RWPE1 (cell line): ENCODE results near the gene KIAA0232.
"Not testable (repeated sequence)": the region's sequence is repeated elsewhere in the genome, so short reads cannot be mapped to it uniquely, and the experiment has no call there.

Experiments used
- CTCF ChIA-PET: fragments of 350-600 bp; sonication (Branson Sonifier 250); formaldehyde crosslinking; extraction: SDS; loops from one replicate; lab custom pipeline; 2021; lab: Yijun Ruan, JAX
- POLR2A ChIA-PET: fragments of 400-600 bp; formaldehyde crosslinking; extraction: SDS; loops from one replicate; lab custom pipeline; 2020; ENCODE audit warnings: antibody characterized with exemption; ENCODE audit not compliant: low non-redundant PET; lab: Yijun Ruan, JAX
- DNase-seq: peaks from one replicate; pipeline ENCODE4 v3.0.0; 2012; ENCODE audit warnings: low spot score
- H3K27ac ChIP-seq: fragments of 450-650 bp; 2 replicates; pipeline ENCODE4 v1.5.1; 2017
- TF ChIP-seq, protein P1 (sequence below): fragments of 450-650 bp; conservative IDR thresholded peaks from 2 replicates; pipeline ENCODE4 v1.5.1; 2017; ENCODE audit warnings: low read depth, mild to moderate bottlenecking

KIAA0232 gene

DNA sequence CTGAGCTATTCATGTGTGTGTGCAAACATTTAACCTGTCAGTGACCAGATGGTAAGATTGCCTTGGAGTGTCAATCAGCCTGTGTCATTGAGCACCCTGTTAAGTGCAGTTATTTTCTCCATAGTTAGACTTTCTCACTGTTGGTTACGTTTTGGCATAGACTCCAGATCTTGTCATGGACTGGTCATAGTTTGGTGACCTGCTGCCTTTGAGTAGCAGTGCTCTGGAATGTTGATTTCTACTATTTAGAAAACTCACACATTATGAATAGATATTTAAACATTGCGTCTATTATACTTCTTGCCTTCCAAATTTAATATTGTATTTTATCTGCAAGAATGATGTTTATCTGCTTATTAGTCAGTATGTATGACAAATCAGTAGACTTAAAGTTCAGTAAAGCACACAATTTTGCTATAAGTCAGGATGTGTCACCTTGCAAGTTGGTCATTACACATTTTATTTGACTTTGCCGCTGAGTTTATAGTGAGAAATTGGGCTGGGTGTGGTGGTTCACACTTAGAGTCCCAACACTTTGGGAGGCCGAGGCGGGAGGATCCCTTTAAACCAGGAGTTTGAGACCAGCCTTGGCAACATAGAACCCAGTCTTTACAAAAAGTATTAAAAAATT is 42.4 kb downstream of the KIAA0232 start:
- ChIA-PET POLR2A (no interaction called here), CTCF (no interaction called here)
- TF ChIP-seq, protein P1, sequence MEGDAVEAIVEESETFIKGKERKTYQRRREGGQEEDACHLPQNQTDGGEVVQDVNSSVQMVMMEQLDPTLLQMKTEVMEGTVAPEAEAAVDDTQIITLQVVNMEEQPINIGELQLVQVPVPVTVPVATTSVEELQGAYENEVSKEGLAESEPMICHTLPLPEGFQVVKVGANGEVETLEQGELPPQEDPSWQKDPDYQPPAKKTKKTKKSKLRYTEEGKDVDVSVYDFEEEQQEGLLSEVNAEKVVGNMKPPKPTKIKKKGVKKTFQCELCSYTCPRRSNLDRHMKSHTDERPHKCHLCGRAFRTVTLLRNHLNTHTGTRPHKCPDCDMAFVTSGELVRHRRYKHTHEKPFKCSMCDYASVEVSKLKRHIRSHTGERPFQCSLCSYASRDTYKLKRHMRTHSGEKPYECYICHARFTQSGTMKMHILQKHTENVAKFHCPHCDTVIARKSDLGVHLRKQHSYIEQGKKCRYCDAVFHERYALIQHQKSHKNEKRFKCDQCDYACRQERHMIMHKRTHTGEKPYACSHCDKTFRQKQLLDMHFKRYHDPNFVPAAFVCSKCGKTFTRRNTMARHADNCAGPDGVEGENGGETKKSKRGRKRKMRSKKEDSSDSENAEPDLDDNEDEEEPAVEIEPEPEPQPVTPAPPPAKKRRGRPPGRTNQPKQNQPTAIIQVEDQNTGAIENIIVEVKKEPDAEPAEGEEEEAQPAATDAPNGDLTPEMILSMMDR, result no peak
- no peak for DNase-seq
- H3K27ac ChIP-seq, result no peak overlapping the region

DNA sequence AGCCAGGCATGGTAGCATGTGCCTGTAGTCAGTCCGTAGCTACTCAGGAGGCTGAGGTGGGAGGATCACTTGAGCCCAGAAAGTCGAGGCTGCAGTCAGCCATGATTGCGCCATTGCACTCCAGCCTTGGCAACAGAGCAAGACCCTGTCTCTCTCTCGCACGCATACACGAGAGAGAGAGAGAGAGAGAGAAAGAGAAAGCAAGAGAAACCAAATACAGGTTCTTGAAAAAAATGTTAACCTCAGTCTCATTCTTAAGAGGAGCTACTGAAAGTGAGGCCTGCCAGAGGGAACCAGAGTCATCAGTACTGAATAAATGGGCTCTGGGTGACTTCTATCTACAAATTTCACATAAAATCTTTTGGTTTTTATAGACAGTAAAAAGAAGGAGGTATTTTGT is 42.9 kb downstream of the KIAA0232 start:
- no peak overlapping the region for H3K27ac ChIP-seq
- POLR2A ChIA-PET, result no interaction called here
- CTCF ChIA-PET, result no interaction called here
- no peak for DNase-seq
- TF ChIP-seq, protein P1, result no peak

DNA sequence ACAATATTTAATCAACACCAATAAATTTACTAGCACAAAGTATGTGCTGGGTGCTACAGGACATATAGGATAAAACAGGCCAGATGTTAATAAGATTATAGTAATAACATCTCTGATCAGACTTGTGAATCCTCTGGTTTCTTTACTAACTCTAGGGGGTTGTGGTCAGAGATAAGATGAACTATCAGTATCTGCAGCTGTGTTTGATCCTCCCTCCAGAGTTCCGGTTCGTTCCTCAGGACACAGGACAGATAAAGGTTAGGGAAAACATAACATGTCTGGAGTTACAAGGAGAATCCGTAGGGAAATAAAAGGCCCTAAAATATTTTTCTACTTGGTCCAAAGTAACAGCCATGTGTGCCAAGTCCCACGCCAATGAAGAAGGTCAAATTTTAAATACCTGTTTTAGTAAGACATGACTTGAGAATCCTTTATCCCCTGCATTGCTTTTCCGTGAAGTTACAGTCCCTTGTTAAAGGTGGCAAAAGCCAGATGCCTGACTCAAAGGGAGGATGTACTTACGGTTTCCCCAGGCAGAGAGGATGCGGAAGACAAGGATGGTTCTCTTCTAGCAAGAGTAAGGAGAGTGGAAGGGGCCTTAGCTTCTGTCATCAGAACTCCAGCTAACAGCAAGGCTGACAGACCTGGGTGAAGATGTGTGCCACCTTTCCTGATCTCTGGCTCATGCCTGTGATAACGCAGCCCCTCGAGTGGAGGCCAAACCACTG is 44.4 kb downstream of the KIAA0232 start:
- POLR2A ChIA-PET, result no interaction called here
- no peak for DNase-seq
- H3K27ac ChIP-seq, result no peak overlapping the region
- CTCF ChIA-PET, result no interaction called here
- TF ChIP-seq, protein P1, result no peak

DNA sequence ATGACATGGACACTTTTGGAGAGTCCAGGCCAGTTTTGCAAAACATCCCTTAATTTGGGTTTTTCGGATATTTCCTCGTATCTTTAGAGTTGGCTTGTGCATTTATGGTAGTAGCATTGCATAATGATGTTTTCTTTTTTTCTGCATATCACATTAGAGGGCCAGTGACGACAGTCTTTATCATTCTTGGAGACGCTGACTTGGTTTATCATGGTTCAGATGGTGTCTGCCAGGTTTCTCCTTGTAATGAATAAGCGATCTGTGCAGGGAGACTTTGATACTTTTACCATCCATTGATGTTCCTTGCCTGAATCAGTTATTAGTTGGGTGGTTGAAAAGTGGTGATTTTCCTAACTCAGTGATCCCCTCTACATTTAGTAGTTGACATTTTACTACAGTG is 46.6 kb downstream of the KIAA0232 start:
- POLR2A ChIA-PET, result no interaction called here
- CTCF ChIA-PET, result no interaction called here
- no peak for DNase-seq
- H3K27ac ChIP-seq, result no peak overlapping the region
- TF ChIP-seq, protein P1, result no peak

DNA sequence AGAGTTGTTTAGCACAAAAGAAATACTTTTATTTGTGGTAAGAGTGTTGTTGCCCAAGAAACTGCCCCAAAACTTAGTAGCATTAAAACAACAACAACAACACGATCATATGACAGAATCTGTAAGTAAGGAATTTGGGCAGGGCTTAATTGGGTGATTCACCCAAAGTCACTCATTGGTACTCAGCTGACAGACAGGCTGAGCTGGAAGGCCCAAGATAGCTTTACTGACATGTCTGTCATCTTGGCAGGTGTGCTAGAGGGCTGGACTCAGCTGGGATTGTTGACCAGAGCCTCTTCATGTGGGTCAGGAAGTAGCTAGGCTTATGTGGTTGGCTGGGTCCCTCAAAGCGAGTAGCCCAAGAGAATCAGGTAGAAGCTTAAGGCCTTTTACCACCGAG is 52.3 kb downstream of the KIAA0232 start:
- POLR2A ChIA-PET, result no interaction called here
- peak; percentile 36 for DNase-seq
- H3K27ac ChIP-seq, result no peak overlapping the region

DNA sequence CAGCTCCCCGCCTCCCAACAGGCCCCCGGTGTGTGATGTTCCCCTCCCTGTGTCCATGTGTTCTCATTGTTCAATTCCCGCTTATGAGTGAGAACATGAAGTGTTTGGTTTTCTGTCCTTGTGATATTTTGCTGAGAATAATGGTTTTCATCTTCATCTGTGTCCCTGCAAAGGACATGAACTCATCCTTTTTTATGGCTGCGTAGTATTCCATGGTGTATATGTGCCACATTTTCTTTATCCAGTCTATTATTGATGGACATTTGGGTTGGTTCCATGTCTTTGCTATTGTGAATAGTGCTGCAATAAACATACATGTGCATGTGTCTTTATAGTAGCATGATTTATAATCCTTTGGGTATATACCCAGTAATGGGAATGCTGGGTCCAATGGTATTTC is 53.1 kb downstream of the KIAA0232 start:
- CTCF ChIA-PET, DNase-seq, POLR2A ChIA-PET, H3K27ac ChIP-seq: not testable (repeated sequence)

More for the DNA sequence above, 52.3 kb downstream of the KIAA0232 start:
- TF ChIP-seq, protein P1, result no peak
- CTCF ChIA-PET, result interaction anchor here (0.5 kb wide), 1 partner anchor 934 kb away, joined by 4 read pairs; no protein-coding TSS in a partner anchor

DNA sequence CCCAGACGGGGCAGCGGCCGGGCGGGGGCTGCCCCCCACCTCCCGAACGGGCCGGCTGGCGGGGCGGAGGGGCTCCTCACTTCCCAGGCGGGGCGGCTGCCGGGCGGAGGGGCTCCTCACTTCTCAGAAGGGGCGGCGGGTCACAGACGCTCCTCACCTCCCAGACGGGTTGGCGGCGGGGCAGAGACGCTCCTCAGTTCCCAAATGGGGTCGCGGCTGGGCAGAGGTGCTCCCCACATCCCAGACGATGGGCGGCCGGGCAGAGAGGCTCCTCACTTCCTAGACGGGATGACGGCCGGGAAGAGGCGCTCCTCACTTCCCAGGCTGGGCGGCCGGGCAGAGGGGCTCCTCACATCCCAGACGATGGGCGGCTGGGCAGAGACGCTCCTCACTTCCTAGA is 54.6 kb downstream of the KIAA0232 start:
- H3K27ac ChIP-seq, DNase-seq, POLR2A ChIA-PET, CTCF ChIA-PET: not testable (repeated sequence)
